Stimulated activated naive CD8-positive, alpha-beta T cell treated with anti-CD3 and anti-CD28 coated beads, Interleukin-15, amount 100 ng/mL, for 72 hours (primary cell): ENCODE results near the gene MKLN1.

Experiments used
- ATAC-seq: fragments of 150-1000 bp; cut with Tn5 transposase; 2 replicates; pipeline ENCODE4 v1.10.0; 2021; ENCODE audit warnings: mild to moderate bottlenecking, moderate library complexity
- DNase-seq, 2 donors: peaks; one replicate each; pipeline ENCODE4 v3.0.0; 2021 to 2022
- H3K27ac Mint-ChIP-seq, 2 donors: one replicate each; pipeline ENCODE4 v1.8.0; 2022; ENCODE audit warnings: mild to moderate bottlenecking in 2 of 2, mixed read lengths in 2 of 2, moderate library complexity in 2 of 2
- H3K27me3 Mint-ChIP-seq: one replicate; pipeline ENCODE4 v1.8.0; 2022; ENCODE audit warnings: mixed read lengths
- H3K4me1 Mint-ChIP-seq: one replicate; pipeline ENCODE4 v1.8.0; 2022; ENCODE audit warnings: mild to moderate bottlenecking, mixed read lengths
- H3K4me3 Mint-ChIP-seq, 2 donors: one replicate each; pipeline ENCODE4 v1.8.0; 2022; ENCODE audit warnings: mild to moderate bottlenecking in 2 of 2, mixed read lengths in 2 of 2, moderate library complexity in 1 of 2
- H3K9me3 Mint-ChIP-seq, 2 donors: one replicate each; pipeline ENCODE4 v1.8.0; 2022; ENCODE audit warnings: mixed read lengths in 2 of 2

The MKLN1 gene

DNA sequence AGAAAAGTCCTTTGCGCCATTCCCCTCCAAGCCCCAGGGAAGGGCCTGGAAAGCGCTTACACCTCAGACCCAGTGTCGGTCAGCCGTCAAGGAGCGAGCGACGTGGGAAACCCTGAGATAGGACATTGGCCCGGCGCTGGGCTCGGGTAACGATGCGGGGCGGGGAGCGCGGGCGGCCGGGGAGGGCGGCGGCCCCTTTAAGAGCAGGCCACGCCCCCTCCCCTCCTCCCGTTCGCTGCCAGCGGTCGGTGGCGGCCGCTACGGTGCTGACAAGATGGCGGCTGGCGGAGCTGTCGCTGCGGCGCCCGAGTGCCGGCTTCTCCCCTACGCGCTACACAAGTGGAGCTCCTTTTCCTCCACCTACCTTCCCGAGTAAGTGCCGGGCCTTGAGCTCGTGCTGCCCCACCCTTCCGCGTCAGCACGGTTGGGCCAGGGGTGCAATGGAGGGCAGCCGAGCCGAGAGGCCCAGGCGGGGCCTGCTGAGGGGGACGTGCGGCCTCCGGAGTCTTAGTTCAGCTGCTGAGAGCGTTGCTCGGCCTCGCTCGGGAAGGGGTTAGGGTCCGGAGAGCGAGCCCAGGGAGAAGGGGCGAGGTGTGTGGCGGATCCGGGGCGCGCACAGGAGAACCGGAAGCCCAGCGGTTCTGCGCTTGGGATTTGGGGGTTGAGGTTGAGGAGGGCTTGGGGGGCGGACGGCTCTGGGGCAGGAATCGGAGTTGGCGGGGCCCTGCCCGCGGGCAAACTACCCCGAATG, at the start of gene MKLN1:
Gene MKLN1 (plus strand): TSS at position 251 of the 751 bp plus-strand sequence. CDS start 24 bp downstream, at position 275.
- DNase-seq (peak; percentile 88 to 89), ATAC-seq (peak; percentile 95)
- Mint-ChIP-seq H3K27ac (peak within 1 kb of the TSS; percentile 99 to 100), H3K27me3 (no peaks in the 10 kb centered on the region), H3K4me3 (peak within 1 kb of the TSS; percentile 92 to 96), H3K4me1 (peaks cover 63% of the 10 kb centered on the region), H3K9me3 (no peaks in the 10 kb centered on the region)

- DNase-seq, result no peak
- no peak for ATAC-seq
- H3K4me3 Mint-ChIP-seq, result no peak overlapping the region
- peaks cover 0 to 7% of the 10 kb centered on the region in 2 donors for H3K9me3 Mint-ChIP-seq
- H3K4me1 Mint-ChIP-seq, result no peaks in the 10 kb centered on the region
- peaks cover 6% of the 10 kb centered on the region for H3K27me3 Mint-ChIP-seq
- no peak overlapping the region for H3K27ac Mint-ChIP-seq
These were observed 48.6 kb upstream of the MKLN1 start for GRCh38 chr7:131279044-131279443.

DNA sequence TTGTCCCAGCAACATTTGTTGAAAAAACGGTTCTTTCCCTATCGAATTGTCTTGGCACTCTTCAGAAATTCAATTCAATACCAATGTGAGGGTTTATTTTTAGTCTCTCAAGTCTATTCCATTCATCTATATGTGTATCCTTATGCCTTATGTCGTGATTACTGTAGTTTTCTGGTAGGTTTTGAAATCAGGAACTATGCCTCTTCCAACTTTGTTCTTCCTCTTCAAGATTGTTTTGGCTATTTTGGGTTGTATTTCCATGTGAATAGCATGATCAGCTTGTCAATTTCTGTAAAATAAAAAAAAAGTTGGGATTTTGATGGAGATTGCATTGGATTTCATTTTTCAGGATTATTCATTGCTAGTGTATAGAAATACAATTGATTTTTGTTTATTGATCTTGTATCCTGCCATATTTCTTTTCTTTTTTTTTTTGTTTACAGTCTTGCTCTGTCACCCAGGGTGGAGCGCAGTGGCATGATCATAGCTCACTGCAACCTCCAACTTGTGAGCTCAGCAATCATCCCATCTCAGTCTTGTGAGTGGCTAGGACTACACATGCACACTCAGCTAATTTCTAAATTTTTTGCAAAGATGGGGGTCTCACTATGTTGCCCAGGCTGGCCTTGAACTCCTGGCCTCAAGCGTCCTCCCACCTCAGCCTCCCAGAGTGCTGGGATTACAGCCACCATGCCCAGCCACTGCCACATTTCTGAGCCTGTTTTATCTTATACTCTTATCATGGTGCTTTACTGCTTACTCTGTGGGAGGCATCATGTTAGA, 46.2 kb upstream of the MKLN1 start:
- ATAC-seq (no peak), DNase-seq (no peak)
- no peaks in the 10 kb centered on the region for H3K27me3 Mint-ChIP-seq
- peaks cover 0 to 7% of the 10 kb centered on the region in 2 donors for H3K9me3 Mint-ChIP-seq
- H3K27ac Mint-ChIP-seq, result peak overlapping the region in 1 of 2 donors; percentile 82
- H3K4me3 Mint-ChIP-seq, result no peak overlapping the region
- H3K4me1 Mint-ChIP-seq, result no peaks in the 10 kb centered on the region

- no peaks in the 10 kb centered on the region for H3K4me1 Mint-ChIP-seq
- ATAC-seq (no peak), DNase-seq (no peak)
- peaks cover 17 to 25% of the 10 kb centered on the region in 2 donors for H3K9me3 Mint-ChIP-seq
- H3K4me3 Mint-ChIP-seq, result no peak overlapping the region
- H3K27ac Mint-ChIP-seq, result peak overlapping the region in 1 of 2 donors; percentile 74
- H3K27me3 Mint-ChIP-seq, result no peaks in the 10 kb centered on the region
These were observed 42.8 kb upstream of the MKLN1 start for GRCh38 chr7:131284702-131285419.

DNA sequence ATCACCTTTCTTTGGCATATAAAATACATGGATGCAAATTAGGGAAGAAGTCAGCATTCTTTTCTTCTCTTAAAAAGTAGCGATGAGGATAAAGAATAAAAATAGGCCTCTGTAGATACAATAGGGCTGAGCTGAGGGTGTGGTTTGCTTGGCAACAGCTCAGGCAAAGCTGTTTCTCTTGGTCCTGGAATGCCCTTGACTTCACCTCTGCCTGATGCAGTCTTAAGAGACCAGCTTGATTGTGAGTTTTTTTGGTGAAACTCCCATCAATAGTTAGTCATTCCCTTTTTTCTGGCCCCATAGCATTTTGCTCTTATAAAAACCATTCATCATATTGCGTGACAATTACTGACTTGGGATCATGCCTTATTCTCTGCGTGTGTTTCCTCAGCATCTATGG, 42.1 kb upstream of the MKLN1 start:
- ATAC-seq (no peak), DNase-seq (no peak)
- Mint-ChIP-seq H3K9me3 (peaks cover 17 to 21% of the 10 kb centered on the region in 2 donors), H3K4me1 (no peaks in the 10 kb centered on the region), H3K27ac (no peak overlapping the region), H3K4me3 (no peak overlapping the region), H3K27me3 (no peaks in the 10 kb centered on the region)

- Mint-ChIP-seq H3K4me1 (no peaks in the 10 kb centered on the region), H3K4me3 (no peak overlapping the region), H3K27me3 (no peaks in the 10 kb centered on the region), H3K9me3 (peaks cover 17 to 21% of the 10 kb centered on the region in 2 donors), H3K27ac (no peak overlapping the region)
- ATAC-seq (no peak), DNase-seq (no peak)
These were observed 39.2 kb upstream of the MKLN1 start for GRCh38 chr7:131288450-131288849.

GRCh38 chr7:131289051-131289450, 38.6 kb upstream of the MKLN1 start:
- Mint-ChIP-seq H3K27me3 (no peaks in the 10 kb centered on the region), H3K9me3 (peaks cover 17 to 21% of the 10 kb centered on the region in 2 donors), H3K4me1 (no peaks in the 10 kb centered on the region), H3K4me3 (no peak overlapping the region), H3K27ac (no peak overlapping the region)
- no peak for ATAC-seq
- DNase-seq, result no peak

GRCh38 chr7:131292141-131292905, 35.4 kb upstream of the MKLN1 start:
- no peak for ATAC-seq
- H3K9me3 Mint-ChIP-seq, result peaks cover 15 to 18% of the 10 kb centered on the region in 2 donors
- H3K27ac Mint-ChIP-seq, result peak overlapping the region in 1 of 2 donors; percentile 43
- H3K4me1 Mint-ChIP-seq, result no peaks in the 10 kb centered on the region
- DNase-seq, result no peak
- no peaks in the 10 kb centered on the region for H3K27me3 Mint-ChIP-seq
- H3K4me3 Mint-ChIP-seq, result no peak overlapping the region

DNA sequence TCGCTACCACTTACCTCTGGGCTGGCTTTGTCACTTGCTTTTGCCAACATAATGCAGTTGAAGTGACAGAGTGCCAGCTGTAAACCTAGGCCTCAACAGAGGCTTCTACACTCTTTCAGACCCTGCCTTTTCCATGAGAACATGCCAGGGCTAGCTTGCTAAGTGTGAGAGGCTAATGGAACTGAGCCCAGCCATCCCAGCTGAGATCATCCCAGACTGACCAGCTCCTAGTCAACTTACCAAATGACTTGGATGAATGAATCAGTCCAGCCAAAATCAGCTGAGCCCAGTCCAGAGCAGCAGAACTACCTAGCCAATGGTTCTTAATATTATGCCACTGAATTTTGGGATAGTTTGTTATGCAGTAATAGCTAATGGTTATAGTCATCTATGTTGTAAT, 34.7 kb upstream of the MKLN1 start:
- no peak for DNase-seq
- Mint-ChIP-seq H3K27me3 (no peaks in the 10 kb centered on the region), H3K4me3 (no peak overlapping the region), H3K4me1 (no peaks in the 10 kb centered on the region), H3K27ac (no peak overlapping the region), H3K9me3 (peaks cover 8 to 11% of the 10 kb centered on the region in 2 donors)
- ATAC-seq, result no peak

- ATAC-seq (no peak), DNase-seq (no peak)
These were observed 33.1 kb upstream of the MKLN1 start for GRCh38 chr7:131294553-131294952.

GRCh38 chr7:131298608-131298992, 29.1 kb upstream of the MKLN1 start:
- no peaks in the 10 kb centered on the region for H3K9me3 Mint-ChIP-seq
- H3K4me3 Mint-ChIP-seq, result no peak overlapping the region
- no peak for DNase-seq
- ATAC-seq, result no peak
- H3K4me1 Mint-ChIP-seq, result no peaks in the 10 kb centered on the region
- peaks cover 9% of the 10 kb centered on the region for H3K27me3 Mint-ChIP-seq
- no peak overlapping the region for H3K27ac Mint-ChIP-seq

More at GRCh38 chr7:131294553-131294952, 33.1 kb upstream of the MKLN1 start:
- Mint-ChIP-seq H3K9me3 (no peaks in the 10 kb centered on the region), H3K27ac (peak overlapping the region in 1 of 2 donors; percentile 34), H3K4me1 (no peaks in the 10 kb centered on the region), H3K27me3 (no peaks in the 10 kb centered on the region), H3K4me3 (no peak overlapping the region)

- no peak for ATAC-seq
- H3K27me3 Mint-ChIP-seq, result peaks cover 9% of the 10 kb centered on the region
- no peak overlapping the region for H3K4me3 Mint-ChIP-seq
- H3K4me1 Mint-ChIP-seq, result no peaks in the 10 kb centered on the region
- H3K9me3 Mint-ChIP-seq, result no peaks in the 10 kb centered on the region
- DNase-seq, result no peak
- H3K27ac Mint-ChIP-seq, result no peak overlapping the region
These were observed 28.6 kb upstream of the MKLN1 start for GRCh38 chr7:131299074-131299473.

- Mint-ChIP-seq H3K27me3 (peaks cover 9% of the 10 kb centered on the region), H3K27ac (no peak overlapping the region), H3K9me3 (no peaks in the 10 kb centered on the region), H3K4me1 (no peaks in the 10 kb centered on the region), H3K4me3 (no peak overlapping the region)
- no peak for ATAC-seq
- no peak for DNase-seq
These were observed 27.6 kb upstream of the MKLN1 start for GRCh38 chr7:131300078-131300477.

DNA sequence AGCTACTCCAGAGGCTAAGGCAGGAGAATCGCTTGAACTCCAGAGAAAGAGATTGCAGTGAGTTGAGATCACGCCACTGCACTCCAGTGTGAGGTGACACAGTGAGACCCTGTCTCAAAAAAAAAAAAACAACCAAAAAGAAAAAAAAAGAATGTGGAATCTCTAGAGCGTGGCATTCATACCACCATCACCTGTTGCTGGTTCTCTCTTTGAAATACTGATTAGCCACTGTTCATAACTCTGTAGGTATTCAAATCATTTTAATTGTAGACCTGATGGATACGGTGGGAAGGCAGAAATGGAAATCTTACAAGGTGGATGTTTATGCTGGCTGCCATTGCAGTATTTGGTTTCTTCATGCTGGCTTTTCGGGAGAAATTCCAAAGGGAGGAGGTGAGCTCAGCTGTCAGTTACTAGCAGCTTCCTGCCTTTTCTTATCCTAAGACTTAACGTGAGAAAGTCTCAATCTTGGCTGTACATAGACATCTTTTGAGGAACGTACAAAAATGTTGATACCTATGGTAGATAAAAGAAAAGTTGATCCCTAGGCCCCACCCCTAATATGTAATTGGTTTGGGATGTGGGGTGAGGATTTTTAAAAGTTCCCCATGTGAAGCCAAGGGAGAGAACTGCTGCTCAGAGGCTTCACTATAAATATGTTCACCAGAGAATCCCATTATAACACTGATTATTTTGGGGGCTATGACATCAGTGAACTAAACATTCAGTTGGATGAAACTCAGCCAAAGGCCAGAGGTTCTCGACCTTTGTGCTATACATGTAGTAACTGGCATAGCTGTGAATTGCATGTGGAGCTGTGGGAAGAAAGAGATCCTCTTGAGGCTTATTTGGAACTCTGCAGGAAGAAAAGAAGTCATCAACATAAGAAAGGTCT, 26.9 kb upstream of the MKLN1 start:
- Mint-ChIP-seq H3K4me1 (peaks cover under 1% of the 10 kb centered on the region), H3K9me3 (peaks cover 2% of the 10 kb centered on the region in 2 donors), H3K4me3 (no peak overlapping the region), H3K27ac (peak overlapping the region in 1 of 2 donors; percentile 76), H3K27me3 (peaks cover 9% of the 10 kb centered on the region)
- DNase-seq, result no peak
- no peak for ATAC-seq
